Measurements from ENCODE around the gene L3MBTL2. TPM values are rescaled to one million over a fixed set of nuclear protein-coding genes. Genes with fewer than 3 reads are reported as not detected.

L3MBTL2 gene
- total and polyA plus RNA-seq, 3 donors from 2014 or later, result 32.8 to 39.7 (median 34.6) TPM

GRCh38 chr22:41243361-41243760, 38.2 kb downstream of the L3MBTL2 start:
- Histone ChIP-seq H3K4me1 (no peaks in the 10 kb centered on the region), H3K4me3 (no peak overlapping the region), H3K27me3 (no peaks in the 10 kb centered on the region), H3K9me3 (no peaks in the 10 kb centered on the region), H3K36me3 (ENCODE audit: low read depth, missing control alignments) (no peaks in the 10 kb centered on the region), H3K27ac (no peak overlapping the region)
- DNase-seq, result no peak
- TF ChIP-seq POLR2A (IDR thresholded peaks at IDR 0.05), result no peak
- WGBS, 2 donors, result 86 to 92% methylated on average over 6 of the region's 6 CpGs
- intact Hi-C loops (cut with DNase I; ENCODE audit: low total_unique reads), result no loop called here

- 84 to 88% methylated on average over 14 to 21 of the region's 21 CpGs for WGBS, 2 donors
- intact Hi-C loops (cut with DNase I; ENCODE audit: low total_unique reads), result no loop called here
- no peaks in the 10 kb centered on the region for H3K36me3 ChIP-seq (ENCODE audit: low read depth, missing control alignments)
- H3K27me3 ChIP-seq, result no peaks in the 10 kb centered on the region
- TF ChIP-seq CTCF (IDR thresholded peaks at IDR 0.05) (no peak), POLR2A (IDR thresholded peaks at IDR 0.05) (no peak)
- no peak overlapping the region for H3K27ac ChIP-seq
- H3K4me3 ChIP-seq, result no peak overlapping the region
- no peak for DNase-seq
- H3K9me3 ChIP-seq, result no peaks in the 10 kb centered on the region
- no peaks in the 10 kb centered on the region for H3K4me1 ChIP-seq
Observed at GRCh38 chr22:41245917-41246499, 40.9 kb downstream of the L3MBTL2 start.

- Histone ChIP-seq H3K4me3 (no peak overlapping the region), H3K27ac (no peak overlapping the region), H3K27me3 (no peaks in the 10 kb centered on the region), H3K36me3 (ENCODE audit: low read depth, missing control alignments) (no peaks in the 10 kb centered on the region), H3K4me1 (no peaks in the 10 kb centered on the region), H3K9me3 (no peaks in the 10 kb centered on the region)
- TF ChIP-seq CTCF (IDR thresholded peaks at IDR 0.05) (no peak), POLR2A (IDR thresholded peaks at IDR 0.05) (no peak)
- 80 to 93% methylated on average over 7 of the region's 7 CpGs for WGBS, 2 donors
- DNase-seq, result no peak
- intact Hi-C loops (cut with DNase I; ENCODE audit: low total_unique reads), result no loop called here
Observed at GRCh38 chr22:41247703-41248102, 42.6 kb downstream of the L3MBTL2 start.

GRCh38 chr22:41248314-41248713, 43.2 kb downstream of the L3MBTL2 start:
- DNase-seq, result no peak
- Histone ChIP-seq H3K27me3 (no peaks in the 10 kb centered on the region), H3K27ac (no peak overlapping the region), H3K9me3 (no peaks in the 10 kb centered on the region), H3K36me3 (ENCODE audit: low read depth, missing control alignments) (no peaks in the 10 kb centered on the region), H3K4me1 (no peaks in the 10 kb centered on the region), H3K4me3 (no peak overlapping the region)
- intact Hi-C loops (cut with DNase I; ENCODE audit: low total_unique reads), result no loop called here
- WGBS, 2 donors, result 88% methylated on average over 14 of the region's 15 CpGs; no CpG with 5 or more reads in 1 of the 2 donors
- TF ChIP-seq POLR2A (IDR thresholded peaks at IDR 0.05), result no peak
- no peak for TF ChIP-seq CTCF (IDR thresholded peaks at IDR 0.05)

DNA sequence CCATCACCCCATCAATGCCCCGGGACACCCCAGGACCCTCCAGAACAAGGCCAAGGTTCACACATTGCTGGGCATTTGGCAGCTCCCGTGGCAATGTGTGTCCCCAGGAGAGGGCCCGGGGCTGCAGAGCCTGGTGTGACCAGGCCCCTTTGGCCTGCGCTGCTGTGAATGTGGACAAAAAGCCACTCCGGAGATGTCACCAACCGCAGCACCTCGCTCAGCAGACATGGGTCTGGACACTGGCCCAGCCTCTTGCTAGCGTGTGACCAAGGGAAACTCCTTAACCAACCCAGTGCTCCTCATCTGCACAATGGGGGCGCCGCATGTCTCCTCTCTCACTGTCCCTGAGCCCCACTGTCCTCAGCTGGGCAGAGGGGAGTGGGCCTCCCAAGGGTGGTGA, 43.6 kb downstream of the L3MBTL2 start:
- intact Hi-C loops (cut with DNase I; ENCODE audit: low total_unique reads), result no loop called here
- Histone ChIP-seq H3K27ac (no peak overlapping the region), H3K36me3 (ENCODE audit: low read depth, missing control alignments) (no peaks in the 10 kb centered on the region), H3K4me3 (no peak overlapping the region), H3K4me1 (no peaks in the 10 kb centered on the region), H3K27me3 (no peaks in the 10 kb centered on the region), H3K9me3 (no peaks in the 10 kb centered on the region)
- TF ChIP-seq CTCF (IDR thresholded peaks at IDR 0.05) (no peak), POLR2A (IDR thresholded peaks at IDR 0.05) (no peak)
- 95% methylated on average over 10 of the region's 10 CpGs; no CpG with 5 or more reads in 1 of the 2 donors for WGBS, 2 donors
- DNase-seq, result no peak

Measured in testis (tissue), 3 donors.